GM12872 (cell line): ENCODE measurements around the gene SMARCD3.

ENCODE experiments used
- CTCF ChIP-seq: IDR thresholded peaks from 3 replicates; pipeline ENCODE4 v1.5.1; 2011; ENCODE audit warnings: low read depth, mild to moderate bottlenecking, low read length, moderate library complexity; ENCODE audit not compliant: insufficient read depth

Gene SMARCD3

DNA sequence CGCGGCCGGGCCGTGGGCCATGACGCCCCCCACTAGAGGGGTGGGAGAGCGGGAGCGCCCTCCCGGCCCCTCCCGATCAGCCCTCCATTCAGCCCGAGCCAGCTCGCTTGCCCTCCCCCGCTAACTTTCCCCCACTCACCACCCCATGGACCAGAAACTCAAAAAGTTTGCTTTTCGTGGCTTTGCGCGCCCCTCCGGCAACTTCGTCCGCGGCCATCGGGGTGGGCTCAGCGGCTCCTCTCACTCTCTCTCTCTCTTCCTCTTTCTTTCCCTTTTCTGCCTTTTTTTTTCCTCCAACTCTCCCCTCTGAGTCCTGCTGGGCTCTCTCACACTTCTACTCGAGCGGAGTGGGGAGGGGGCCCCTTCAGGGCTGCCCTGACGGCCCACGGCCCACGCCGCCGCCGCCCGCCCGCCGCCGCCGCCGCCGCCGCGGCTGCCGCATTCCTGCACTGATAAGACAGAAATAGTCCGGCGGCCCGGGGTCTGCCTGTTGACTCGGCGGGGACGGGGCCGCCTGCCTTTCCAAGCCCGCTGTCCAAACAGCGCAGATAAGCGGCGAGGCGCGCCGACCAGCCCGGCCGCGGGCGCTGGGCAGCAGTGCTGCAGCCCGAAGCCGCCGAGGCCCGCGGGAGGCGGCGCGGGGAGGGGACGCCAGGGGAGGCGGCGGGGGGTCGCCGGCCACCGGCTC is at the start of gene SMARCD3:
TSS of gene SMARCD3 (minus strand) at position 349 of the 688 bp plus-strand sequence. CDS start at position 217, 132 bp downstream.
- TF ChIP-seq CTCF = no peak

DNA sequence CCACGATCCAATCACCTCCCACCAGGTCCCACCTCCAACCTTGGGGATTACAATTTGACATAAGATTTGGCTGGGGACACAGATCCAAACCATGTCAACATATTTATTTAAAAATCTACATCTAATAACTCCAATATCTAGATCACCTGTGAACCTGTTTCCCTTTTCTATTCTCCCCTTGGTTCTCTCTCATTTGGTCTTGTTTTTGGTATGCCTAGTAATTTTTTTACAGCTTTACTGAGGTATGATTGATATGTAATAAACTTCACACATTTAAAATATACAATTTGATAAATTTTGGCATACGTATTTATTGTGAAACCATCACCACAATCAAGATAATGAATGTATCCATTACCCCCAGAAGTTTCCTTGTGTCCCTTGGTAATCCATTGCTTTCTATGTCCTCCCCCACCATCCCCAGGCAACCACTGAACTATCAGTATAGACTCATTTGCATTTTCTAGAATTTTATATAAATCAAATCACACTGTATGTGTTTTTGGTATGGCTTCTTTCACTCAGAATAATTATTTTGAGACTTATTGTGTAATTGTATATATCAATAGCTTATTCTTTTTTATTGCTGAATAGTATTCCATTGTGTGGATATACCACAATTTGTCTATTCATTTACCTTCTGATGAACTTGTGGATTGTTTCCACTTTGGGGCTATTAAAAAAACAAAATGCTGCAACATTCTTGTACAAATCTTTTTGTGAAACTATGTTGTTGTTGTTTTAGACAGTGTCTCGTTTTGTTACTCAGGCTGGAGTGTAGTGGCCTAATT is 47.9 kb upstream of the SMARCD3 start:
- no peak for TF ChIP-seq CTCF

DNA sequence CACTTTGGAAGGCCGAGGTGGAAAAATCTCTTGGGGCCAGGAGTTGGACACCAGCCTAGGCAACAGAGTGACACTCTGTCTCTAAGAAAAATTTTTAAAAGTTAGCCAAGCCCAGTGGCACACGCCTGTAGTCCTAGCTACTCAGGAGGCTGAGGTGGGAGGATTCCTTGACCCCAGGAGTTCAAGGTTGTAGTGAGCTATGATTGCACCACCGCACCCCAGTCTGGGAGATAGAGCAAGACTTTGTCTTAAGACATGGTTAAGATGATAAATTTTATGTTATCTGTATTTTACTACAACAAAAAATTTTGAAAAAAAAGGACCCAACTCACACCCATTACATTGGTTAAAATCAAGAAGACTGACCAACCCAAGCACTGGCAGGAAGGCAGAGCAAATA is 44.4 kb upstream of the SMARCD3 start:
- TF ChIP-seq CTCF = no peak

DNA sequence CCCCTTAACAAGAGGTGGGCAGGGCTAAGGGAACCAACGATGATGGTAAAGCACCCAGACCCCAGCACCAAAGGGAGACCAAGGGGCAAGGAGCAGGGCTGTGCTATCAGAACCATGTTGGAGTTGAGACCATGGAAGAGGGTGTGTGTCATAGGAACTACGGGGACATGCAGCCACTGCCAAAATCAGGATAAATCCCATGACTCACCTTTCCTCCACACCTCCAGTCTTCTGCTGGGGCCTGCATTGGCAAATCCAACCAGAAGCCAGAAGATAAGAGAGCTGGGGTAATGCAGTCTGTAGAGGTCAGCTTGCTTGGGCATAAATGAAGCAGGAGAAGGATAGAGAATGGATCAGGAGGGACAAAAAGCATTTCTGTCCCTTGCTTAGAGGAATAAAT is 42.7 kb upstream of the SMARCD3 start:
- no peak for TF ChIP-seq CTCF

DNA sequence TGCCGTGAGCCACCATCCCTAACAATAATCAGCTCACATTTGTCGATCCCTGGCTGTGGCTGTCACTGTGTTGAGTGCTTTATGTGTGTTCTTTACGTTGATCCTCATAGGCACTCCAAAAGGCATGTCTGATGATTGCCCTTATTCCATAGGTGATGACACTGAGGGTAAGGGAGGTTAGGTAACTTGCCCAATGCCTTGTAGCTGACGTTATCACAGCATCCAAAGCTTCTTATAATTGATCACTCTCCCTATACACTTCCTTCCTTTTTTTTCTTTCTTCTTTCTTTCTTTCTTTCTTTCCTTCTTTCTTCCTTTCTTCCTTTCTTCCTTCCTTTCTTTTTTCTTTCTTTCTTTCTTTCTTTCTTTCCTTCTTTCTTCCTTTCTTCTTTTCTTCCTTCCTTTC is 41.9 kb upstream of the SMARCD3 start:
- no peak for TF ChIP-seq CTCF

DNA sequence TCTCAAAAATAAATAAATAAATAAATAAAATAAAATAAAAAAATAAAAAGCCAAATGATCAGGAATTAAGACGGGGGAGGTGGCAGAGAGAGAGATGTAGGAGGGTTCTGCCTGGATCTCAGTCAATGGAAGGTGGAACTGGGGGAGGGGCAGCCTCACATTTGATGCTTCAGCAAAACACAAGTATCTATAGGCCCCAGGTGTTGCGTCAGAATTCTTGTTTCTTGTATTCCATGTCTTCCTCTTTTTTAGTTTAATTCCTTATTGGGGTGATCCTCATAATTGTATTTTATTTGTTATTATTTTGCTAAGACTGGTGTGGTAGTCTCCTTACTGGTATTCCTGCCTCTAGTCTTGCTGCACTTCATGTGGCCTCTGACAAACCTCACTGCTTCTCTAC is 41.4 kb upstream of the SMARCD3 start:
- no peak for TF ChIP-seq CTCF

GRCh38 chr7:151286148-151286547 is 37.7 kb upstream of the SMARCD3 start:
- TF ChIP-seq CTCF = no peak
